Measurements from ENCODE around the gene EXPH5. TPM values are rescaled to one million over a fixed set of nuclear protein-coding genes. Genes with fewer than 3 reads are reported as not detected.

EXPH5 gene
- total RNA-seq, 5 donors from 2014 or later (not counting 1 experiment from before 2014, with no cell fraction given): 3.3 to 4.1 (median 4.0) TPM

GRCh38 chr11:108497317-108498045, 96.1 kb downstream of the EXPH5 start:
- H3K4me3 Mint-ChIP-seq: peak overlapping the region; percentile 93 to 96 (median 96)
- Histone ChIP-seq H3K27me3 (replicated peaks in 1 of 2; ENCODE audit: control insufficient read depth in 2 of 2, extremely low read depth in 1 of 2, insufficient read depth in 2 of 2, low read length in 1 of 2) (no peaks in the 10 kb centered on the region), H3K9me3 (no peaks in the 10 kb centered on the region), H3K36me3 (ENCODE audit: control insufficient read depth in 2 of 2, extremely low read depth in 1 of 2, insufficient read depth in 1 of 2, low read length in 1 of 2) (no peaks in the 10 kb centered on the region), H3K4me1 (ENCODE audit: control insufficient read depth in 1 of 2, extremely low read depth in 1 of 2, insufficient read depth in 2 of 2, low read length in 2 of 2) (peaks cover 2 to 16% of the 10 kb centered on the region in 2 experiments), H3K4me3 (ENCODE audit: control insufficient read depth in 1 of 2, extremely low read depth in 1 of 2, low read length in 1 of 2) (peak overlapping the region; percentile 86 to 93), H3K27ac (ENCODE audit: low read length) (peak overlapping the region; percentile 95)
- H3K9me3 Mint-ChIP-seq: no peaks in the 10 kb centered on the region
- ChIA-PET POLR2A (interaction anchor here in 1 of 2 donors (0.6 to 0.7 kb wide), 2 partner anchors 19 to 517 kb away, joined by 3 read pairs; no protein-coding TSS in a partner anchor), CTCF (interaction anchor here in 1 of 2 donors (0.7 kb wide), 1 partner anchor 15 kb away, joined by 3 read pairs; no protein-coding TSS in a partner anchor)
- H3K36me3 Mint-ChIP-seq: no peaks in the 10 kb centered on the region
- WGBS (ENCODE audit: insufficient coverage): under 1% methylated on average over 17 of the region's 30 CpGs
- H3K4me1 Mint-ChIP-seq: peaks cover 20 to 28% (median 25%) of the 10 kb centered on the region in 3 donors
- peak; percentile 33 to 85 (median 61) for DNase-seq
- H3K27ac Mint-ChIP-seq: peak overlapping the region; percentile 94 to 100
- H3K27me3 Mint-ChIP-seq: no peaks in the 10 kb centered on the region
- ATAC-seq (replicated peaks in 1 of 4): peak; percentile 74 to 91 (median 77)

GRCh38 chr11:108496643-108497256, 96.8 kb downstream of the EXPH5 start:
- Mint-ChIP-seq H3K4me1 (peaks cover 20 to 28% (median 25%) of the 10 kb centered on the region in 3 donors), H3K9me3 (no peaks in the 10 kb centered on the region), H3K36me3 (no peaks in the 10 kb centered on the region), H3K27me3 (no peaks in the 10 kb centered on the region), H3K27ac (peak overlapping the region; percentile 94 to 100), H3K4me3 (peak overlapping the region; percentile 93 to 96 (median 96))
- ATAC-seq (replicated peaks in 1 of 4): no peak
- Histone ChIP-seq H3K27ac (ENCODE audit: low read length) (peak overlapping the region; percentile 95), H3K27me3 (replicated peaks in 1 of 2; ENCODE audit: control insufficient read depth in 2 of 2, extremely low read depth in 1 of 2, insufficient read depth in 2 of 2, low read length in 1 of 2) (no peaks in the 10 kb centered on the region), H3K4me1 (ENCODE audit: control insufficient read depth in 1 of 2, extremely low read depth in 1 of 2, insufficient read depth in 2 of 2, low read length in 2 of 2) (peaks cover 2 to 16% of the 10 kb centered on the region in 2 experiments), H3K4me3 (ENCODE audit: control insufficient read depth in 1 of 2, extremely low read depth in 1 of 2, low read length in 1 of 2) (peak overlapping the region in 1 of 2 donors; percentile 86), H3K36me3 (ENCODE audit: control insufficient read depth in 2 of 2, extremely low read depth in 1 of 2, insufficient read depth in 1 of 2, low read length in 1 of 2) (no peaks in the 10 kb centered on the region), H3K9me3 (no peaks in the 10 kb centered on the region)
- DNase-seq: peak in 1 of 35 experiments; percentile 13
- ChIA-PET POLR2A (interaction anchor here in 1 of 2 donors (0.7 to 1.6 kb wide), 3 partner anchors 18 to 1948 kb away, joined by 3 to 6 read pairs (median 4); partner anchors contain the start of gene C11orf65), CTCF (no interaction called here)
- 94% methylated on average over 6 of the region's 7 CpGs for WGBS (ENCODE audit: insufficient coverage)

GRCh38 chr11:108495326-108495725, 98.2 kb downstream of the EXPH5 start:
- ChIA-PET POLR2A (interaction anchor here (0.7 to 1.6 kb wide), 2 partner anchors 28 to 273 kb away, joined by 5 to 6 read pairs; partner anchors contain the start of genes C11orf65 (in 1 of the 2) and NPAT (in 1 of the 2)), CTCF (no interaction called here)
- H3K4me1 ChIP-seq (ENCODE audit: control insufficient read depth in 1 of 2, extremely low read depth in 1 of 2, insufficient read depth in 2 of 2, low read length in 2 of 2): peaks cover 2 to 16% of the 10 kb centered on the region in 2 experiments
- WGBS (ENCODE audit: insufficient coverage): no CpG with 5 or more reads among the region's 3 CpGs
- DNase-seq: no peak
- peak overlapping the region; percentile 26 for H3K27ac ChIP-seq (ENCODE audit: low read length)
- no peaks in the 10 kb centered on the region for H3K27me3 ChIP-seq (replicated peaks in 1 of 2; ENCODE audit: control insufficient read depth in 2 of 2, extremely low read depth in 1 of 2, insufficient read depth in 2 of 2, low read length in 1 of 2)
- H3K36me3 Mint-ChIP-seq: peaks cover 1% of the 10 kb centered on the region
- H3K27me3 Mint-ChIP-seq: no peaks in the 10 kb centered on the region
- no peaks in the 10 kb centered on the region for H3K9me3 Mint-ChIP-seq
- no peaks in the 10 kb centered on the region for H3K9me3 ChIP-seq
- peaks cover 20 to 28% (median 25%) of the 10 kb centered on the region in 3 donors for H3K4me1 Mint-ChIP-seq
- H3K4me3 ChIP-seq (ENCODE audit: control insufficient read depth in 1 of 2, extremely low read depth in 1 of 2, low read length in 1 of 2): no peak overlapping the region
- no peak overlapping the region for H3K4me3 Mint-ChIP-seq
- no peaks in the 10 kb centered on the region for H3K36me3 ChIP-seq (ENCODE audit: control insufficient read depth in 2 of 2, extremely low read depth in 1 of 2, insufficient read depth in 1 of 2, low read length in 1 of 2)
- ATAC-seq (replicated peaks in 1 of 4): no peak
- peak overlapping the region; percentile 44 to 65 for H3K27ac Mint-ChIP-seq

- no peak for ATAC-seq (replicated peaks in 1 of 4)
Measured at GRCh38 chr11:108494182-108494581, 99.4 kb downstream of the EXPH5 start.

GRCh38 chr11:108491936-108492335, 101.6 kb downstream of the EXPH5 start:
- peaks cover 16 to 21% (median 17%) of the 10 kb centered on the region in 3 donors for H3K4me1 Mint-ChIP-seq
- H3K27ac Mint-ChIP-seq: no peak overlapping the region
- H3K27me3 ChIP-seq (replicated peaks in 1 of 2; ENCODE audit: control insufficient read depth in 2 of 2, extremely low read depth in 1 of 2, insufficient read depth in 2 of 2, low read length in 1 of 2): no peaks in the 10 kb centered on the region
- no peaks in the 10 kb centered on the region for H3K27me3 Mint-ChIP-seq
- peaks cover 2 to 4% of the 10 kb centered on the region in 2 experiments for H3K4me1 ChIP-seq (ENCODE audit: control insufficient read depth in 1 of 2, extremely low read depth in 1 of 2, insufficient read depth in 2 of 2, low read length in 2 of 2)
- H3K9me3 Mint-ChIP-seq: no peaks in the 10 kb centered on the region
- WGBS (ENCODE audit: insufficient coverage): 88% methylated on average over 1 of the region's 3 CpGs
- H3K36me3 ChIP-seq (ENCODE audit: control insufficient read depth in 2 of 2, extremely low read depth in 1 of 2, insufficient read depth in 1 of 2, low read length in 1 of 2): peaks cover 9 to 16% of the 10 kb centered on the region in 2 donors
- ChIA-PET CTCF (no interaction called here), POLR2A (no interaction called here)
- ATAC-seq (replicated peaks in 1 of 4): no peak
- H3K36me3 Mint-ChIP-seq: peaks cover 26% of the 10 kb centered on the region
- H3K9me3 ChIP-seq: no peaks in the 10 kb centered on the region
- no peak overlapping the region for H3K4me3 Mint-ChIP-seq
- H3K27ac ChIP-seq (ENCODE audit: low read length): no peak overlapping the region
- DNase-seq: no peak
- H3K4me3 ChIP-seq (ENCODE audit: control insufficient read depth in 1 of 2, extremely low read depth in 1 of 2, low read length in 1 of 2): no peak overlapping the region

More at GRCh38 chr11:108494182-108494581, 99.4 kb downstream of the EXPH5 start:
- CTCF ChIA-PET: interaction anchor here (0.6 kb wide), 3 partner anchors 16 to 498 kb away, joined by 3 to 6 read pairs (median 4); no protein-coding TSS in a partner anchor
- Histone ChIP-seq H3K27ac (ENCODE audit: low read length) (no peak overlapping the region), H3K4me3 (ENCODE audit: control insufficient read depth in 1 of 2, extremely low read depth in 1 of 2, low read length in 1 of 2) (no peak overlapping the region), H3K27me3 (replicated peaks in 1 of 2; ENCODE audit: control insufficient read depth in 2 of 2, extremely low read depth in 1 of 2, insufficient read depth in 2 of 2, low read length in 1 of 2) (no peaks in the 10 kb centered on the region), H3K9me3 (no peaks in the 10 kb centered on the region), H3K4me1 (ENCODE audit: control insufficient read depth in 1 of 2, extremely low read depth in 1 of 2, insufficient read depth in 2 of 2, low read length in 2 of 2) (peaks cover 2 to 16% of the 10 kb centered on the region in 2 experiments), H3K36me3 (ENCODE audit: control insufficient read depth in 2 of 2, extremely low read depth in 1 of 2, insufficient read depth in 1 of 2, low read length in 1 of 2) (peaks cover 7 to 9% of the 10 kb centered on the region in 2 donors)
- no peaks in the 10 kb centered on the region for H3K9me3 Mint-ChIP-seq
- H3K4me3 Mint-ChIP-seq: no peak overlapping the region
- POLR2A ChIA-PET: interaction anchor here in 1 of 2 donors (0.9 kb wide), 1 partner anchor 27 kb away, joined by 7 read pairs; the partner anchor contains the start of gene C11orf65
- no peak for DNase-seq
- peaks cover 20 to 28% (median 25%) of the 10 kb centered on the region in 3 donors for H3K4me1 Mint-ChIP-seq
- no peaks in the 10 kb centered on the region for H3K27me3 Mint-ChIP-seq
- peaks cover 6% of the 10 kb centered on the region for H3K36me3 Mint-ChIP-seq
- H3K27ac Mint-ChIP-seq: peak overlapping the region in 1 of 2 donors; percentile 9
- 100% methylated on average over 2 of the region's 6 CpGs for WGBS (ENCODE audit: insufficient coverage)

GRCh38 chr11:108486828-108487227, 106.7 kb downstream of the EXPH5 start:
- DNase-seq (no peak), ATAC-seq (replicated peaks in 1 of 4) (no peak)
- H3K9me3 ChIP-seq: no peaks in the 10 kb centered on the region
- Mint-ChIP-seq H3K27me3 (no peaks in the 10 kb centered on the region), H3K36me3 (peaks cover 59% of the 10 kb centered on the region), H3K4me1 (no peaks in the 10 kb centered on the region), H3K27ac (no peak overlapping the region), H3K4me3 (no peak overlapping the region), H3K9me3 (no peaks in the 10 kb centered on the region)
- H3K36me3 ChIP-seq (ENCODE audit: control insufficient read depth in 2 of 2, extremely low read depth in 1 of 2, insufficient read depth in 1 of 2, low read length in 1 of 2): peaks cover 9 to 44% of the 10 kb centered on the region in 2 donors
- H3K27me3 ChIP-seq (replicated peaks in 1 of 2; ENCODE audit: control insufficient read depth in 2 of 2, extremely low read depth in 1 of 2, insufficient read depth in 2 of 2, low read length in 1 of 2): no peaks in the 10 kb centered on the region
- H3K27ac ChIP-seq (ENCODE audit: low read length): no peak overlapping the region
- ChIA-PET POLR2A (interaction anchor here in 1 of 2 donors (0.7 kb wide), 1 partner anchor 142 kb away, joined by 3 read pairs; no protein-coding TSS in a partner anchor), CTCF (no interaction called here)
- H3K4me1 ChIP-seq (ENCODE audit: control insufficient read depth in 1 of 2, extremely low read depth in 1 of 2, insufficient read depth in 2 of 2, low read length in 2 of 2): no peaks in the 10 kb centered on the region
- WGBS (ENCODE audit: insufficient coverage): 93% methylated on average over 2 of the region's 3 CpGs
- no peak overlapping the region for H3K4me3 ChIP-seq (ENCODE audit: control insufficient read depth in 1 of 2, extremely low read depth in 1 of 2, low read length in 1 of 2)
